GM18511 (cell line): ENCODE results near the gene AAR2.
A peak's percentile ranks its signal among the peaks of the same experiment; 100 is the strongest.

Source experiments
- ATAC-seq: cut with Tn5 transposase; IDR thresholded peaks from one replicate; pipeline ENCODE4 v1.9.1; 2021; ENCODE audit warnings: mild to moderate bottlenecking, moderate library complexity; ENCODE audit not compliant: unreplicated experiment

Gene AAR2, protein sequence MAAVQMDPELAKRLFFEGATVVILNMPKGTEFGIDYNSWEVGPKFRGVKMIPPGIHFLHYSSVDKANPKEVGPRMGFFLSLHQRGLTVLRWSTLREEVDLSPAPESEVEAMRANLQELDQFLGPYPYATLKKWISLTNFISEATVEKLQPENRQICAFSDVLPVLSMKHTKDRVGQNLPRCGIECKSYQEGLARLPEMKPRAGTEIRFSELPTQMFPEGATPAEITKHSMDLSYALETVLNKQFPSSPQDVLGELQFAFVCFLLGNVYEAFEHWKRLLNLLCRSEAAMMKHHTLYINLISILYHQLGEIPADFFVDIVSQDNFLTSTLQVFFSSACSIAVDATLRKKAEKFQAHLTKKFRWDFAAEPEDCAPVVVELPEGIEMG

GRCh38 chr20:36235892-36236785 lies at the start of gene AAR2:
Gene AAR2, plus strand, starts transcription at chr20:36236478. Its CDS starts 3,391 bp downstream, at chr20:36239869.
- peak; percentile 60 for ATAC-seq

- ATAC-seq: no peak
Measured at GRCh38 chr20:36193977-36194712, 42.1 kb upstream of the AAR2 start.

DNA sequence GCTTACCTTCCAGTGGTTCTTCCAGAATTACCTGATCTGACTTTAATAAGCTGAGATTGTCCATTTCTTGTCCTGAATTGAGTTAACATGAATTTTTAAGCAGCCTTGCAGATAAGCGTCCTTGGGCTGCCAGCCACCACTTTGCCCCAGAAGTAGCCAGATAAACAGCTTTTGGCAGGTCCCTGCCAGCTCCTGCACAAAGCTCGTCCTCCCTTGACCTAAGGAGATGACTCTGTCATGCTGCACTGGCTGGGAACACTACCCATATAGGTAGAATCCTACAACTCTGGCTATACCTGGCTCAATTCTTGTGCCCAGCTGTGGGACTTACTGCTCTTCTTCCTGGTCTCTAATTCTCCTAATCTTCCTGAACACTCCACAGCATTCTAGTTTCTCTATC lies 39.6 kb upstream of the AAR2 start:
- no peak for ATAC-seq

GRCh38 chr20:36197271-36197670 lies 39.0 kb upstream of the AAR2 start:
- no peak for ATAC-seq

DNA sequence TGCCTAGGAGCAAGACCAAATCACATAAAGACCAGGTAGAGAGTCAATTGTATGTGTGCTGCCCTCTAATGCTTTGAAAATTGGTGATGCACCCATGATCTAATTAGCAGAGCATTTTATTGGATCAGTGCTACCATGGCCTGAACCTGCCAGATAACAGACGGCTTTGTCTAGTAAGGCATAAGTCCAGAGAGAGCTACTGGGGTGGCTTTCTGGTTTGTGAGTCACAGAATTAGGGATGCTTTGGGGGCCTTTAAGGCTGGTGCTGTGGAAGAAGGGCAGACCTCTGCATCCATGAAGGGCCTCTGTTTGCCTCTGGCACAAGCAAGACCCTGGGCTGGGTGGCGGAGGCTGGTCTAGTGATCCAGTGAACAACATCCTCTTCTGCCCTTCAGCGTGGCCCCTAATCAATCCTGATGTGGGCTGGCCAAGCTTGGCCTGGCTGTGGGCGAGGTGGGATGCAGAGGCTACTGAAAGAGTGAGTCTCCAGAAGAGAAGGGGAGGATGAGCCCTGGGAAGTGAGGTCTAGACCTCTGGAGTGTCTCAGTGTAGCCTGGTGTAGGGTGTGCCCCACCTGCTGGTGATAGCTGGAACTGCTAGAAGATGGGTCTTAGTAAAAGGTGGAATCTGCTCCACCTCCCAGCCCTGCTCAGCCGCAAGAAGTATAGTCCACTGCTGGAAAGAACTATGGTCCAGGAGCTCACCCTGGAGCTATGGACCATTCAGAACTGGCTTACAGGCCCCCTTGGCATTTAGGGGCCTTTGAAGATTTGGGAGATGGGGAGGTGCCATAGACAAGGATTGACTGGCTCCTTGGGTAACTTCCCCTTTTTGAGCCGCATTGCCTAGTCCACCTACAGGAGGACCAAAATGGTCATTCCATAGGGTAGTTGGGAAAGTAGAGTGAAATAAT lies 36.7 kb upstream of the AAR2 start:
- no peak for ATAC-seq

- no peak for ATAC-seq
Measured at GRCh38 chr20:36200451-36200850, 35.8 kb upstream of the AAR2 start.

DNA sequence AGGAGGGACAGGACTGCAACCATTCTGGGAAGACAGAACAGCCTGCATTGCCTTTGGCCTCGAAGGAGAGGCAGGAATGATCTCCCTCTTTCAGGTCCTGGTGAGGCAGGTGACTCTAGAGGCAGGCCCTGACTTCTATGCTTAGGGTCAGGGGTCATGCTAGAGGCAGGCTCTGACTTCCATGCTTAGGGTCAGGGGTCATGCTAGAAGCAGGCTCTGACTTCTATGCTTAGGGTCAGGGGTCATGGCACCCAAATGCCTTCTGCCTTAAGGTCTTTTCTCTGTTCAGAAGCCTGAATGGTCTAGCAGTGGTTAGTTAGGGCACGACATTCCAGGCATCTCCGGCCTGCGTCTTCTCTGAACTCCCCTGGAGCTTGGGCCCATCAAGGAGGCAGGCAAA lies 35.1 kb upstream of the AAR2 start:
- ATAC-seq: no peak

GRCh38 chr20:36202891-36203338 lies 33.4 kb upstream of the AAR2 start:
- ATAC-seq: no peak

GRCh38 chr20:36203861-36204260 lies 32.4 kb upstream of the AAR2 start:
- no peak for ATAC-seq

DNA sequence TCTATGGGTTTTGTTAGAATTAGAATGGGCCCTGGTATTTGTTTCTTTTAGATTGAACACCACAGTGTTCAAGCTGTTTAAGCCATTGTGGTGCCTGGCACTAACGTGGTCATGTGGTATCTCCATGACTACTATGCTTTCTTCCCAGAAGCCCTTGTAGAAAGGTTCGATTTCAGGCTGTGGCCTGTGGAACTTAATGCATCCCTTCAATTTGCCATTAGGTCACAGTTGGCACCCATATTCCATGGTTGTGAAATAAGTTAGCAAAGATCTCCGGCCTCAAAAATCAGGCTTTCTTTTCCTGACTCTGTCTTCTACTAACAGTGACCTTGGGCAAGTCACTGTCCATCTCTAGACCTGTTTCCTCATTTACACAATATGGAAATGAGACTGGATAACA lies 31.3 kb upstream of the AAR2 start:
- ATAC-seq: no peak

- ATAC-seq: no peak
Measured at GRCh38 chr20:36206068-36206467, 30.2 kb upstream of the AAR2 start.

DNA sequence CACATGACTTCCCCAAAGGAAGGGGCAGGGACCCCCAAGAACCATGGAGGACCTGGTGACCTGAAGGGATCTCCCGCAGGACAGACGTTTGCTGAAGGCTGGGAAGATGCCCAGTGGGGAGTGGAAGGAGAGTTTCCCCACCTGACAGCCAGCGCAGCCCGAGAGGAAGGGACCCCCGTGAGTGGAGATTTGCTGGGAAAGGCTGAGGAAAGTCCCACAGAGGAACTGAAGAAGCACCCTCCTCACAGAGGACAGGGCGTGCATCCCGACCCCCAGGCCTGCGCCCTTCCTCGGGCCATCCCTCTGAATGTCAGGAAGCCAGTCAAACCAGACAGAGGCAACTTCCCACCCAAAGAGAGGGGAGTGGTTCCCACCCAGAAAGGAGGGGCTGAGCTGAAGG lies 29.6 kb upstream of the AAR2 start:
- ATAC-seq: no peak

DNA sequence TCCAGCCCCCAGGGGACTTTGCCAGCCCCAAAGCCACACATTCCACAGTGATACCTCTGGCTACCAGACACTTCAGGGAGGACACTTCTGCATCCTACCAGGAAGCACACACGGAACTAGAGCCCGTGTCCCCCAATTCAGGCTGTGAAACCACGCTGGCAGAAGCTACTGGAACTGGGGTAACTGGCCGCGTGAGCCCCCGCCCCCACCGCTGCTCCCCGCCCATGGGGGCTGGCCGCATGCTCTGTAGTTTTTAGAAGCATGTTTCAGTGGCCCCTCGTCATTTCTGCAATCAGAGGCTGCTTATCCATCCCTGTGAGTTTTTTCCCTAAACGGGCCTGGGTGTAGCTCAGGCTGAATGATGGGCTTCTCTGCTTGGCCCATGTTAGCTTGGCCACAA lies 28.7 kb upstream of the AAR2 start:
- ATAC-seq: no peak

GRCh38 chr20:36208257-36208656 lies 28.0 kb upstream of the AAR2 start:
- no peak for ATAC-seq

DNA sequence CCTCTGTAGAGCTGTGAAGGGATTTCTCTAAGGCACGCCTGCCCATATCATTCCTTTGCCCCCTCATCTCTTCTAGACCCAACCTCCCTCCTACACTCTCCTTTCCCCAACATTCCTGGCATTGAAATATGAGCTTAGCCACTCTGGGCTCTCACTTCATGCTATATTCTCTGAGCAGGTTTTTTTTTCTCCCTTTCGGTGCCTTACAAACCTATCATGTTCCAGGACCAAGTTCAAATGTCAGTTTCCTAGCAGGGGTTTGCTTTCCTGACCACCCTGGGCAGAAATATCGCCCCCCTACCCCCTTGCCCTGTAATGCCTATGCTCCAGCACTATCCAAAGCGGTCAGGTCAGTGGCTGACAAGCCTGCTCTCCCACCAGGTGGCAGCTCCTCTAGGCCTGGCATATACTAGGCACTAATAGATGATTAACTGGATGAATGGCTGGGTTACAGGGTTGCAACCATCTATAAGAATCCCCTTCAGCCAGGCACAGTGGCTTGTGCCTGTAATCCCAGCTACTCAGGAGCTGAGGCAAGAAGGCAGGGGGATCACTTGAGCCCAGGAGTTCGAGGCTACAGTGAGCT lies 25.7 kb upstream of the AAR2 start:
- ATAC-seq: no peak

GRCh38 chr20:36213362-36213761 lies 22.9 kb upstream of the AAR2 start:
- ATAC-seq: no peak

DNA sequence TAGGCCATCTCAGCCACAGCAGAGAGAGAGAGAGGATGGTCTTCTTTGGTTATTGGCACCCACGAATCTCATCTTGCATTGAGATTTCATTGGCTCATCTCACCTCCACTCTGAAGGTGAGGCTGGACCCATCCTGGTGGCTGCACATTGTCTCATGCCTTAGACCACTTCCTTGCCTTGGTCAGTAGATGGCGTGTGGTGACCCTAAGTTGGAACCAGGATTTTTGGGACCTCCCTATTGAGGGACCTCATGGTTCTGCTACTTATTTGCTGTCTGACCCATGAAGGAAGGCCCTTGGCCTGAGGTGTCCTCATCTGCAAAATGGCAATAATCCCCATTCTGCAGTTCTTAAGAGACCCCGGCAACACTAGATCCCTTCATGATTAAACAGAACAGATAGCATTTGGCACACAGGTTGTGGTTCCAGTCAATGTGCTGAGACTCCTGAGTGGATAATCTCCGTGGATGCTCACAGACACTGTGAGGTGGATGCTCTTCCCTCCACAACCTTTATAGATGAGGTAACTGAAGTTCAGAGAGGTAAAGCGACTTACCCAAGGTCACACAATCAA lies 21.5 kb upstream of the AAR2 start:
- no peak for ATAC-seq

- no peak for ATAC-seq
Measured at GRCh38 chr20:36215778-36216177, 20.5 kb upstream of the AAR2 start.

DNA sequence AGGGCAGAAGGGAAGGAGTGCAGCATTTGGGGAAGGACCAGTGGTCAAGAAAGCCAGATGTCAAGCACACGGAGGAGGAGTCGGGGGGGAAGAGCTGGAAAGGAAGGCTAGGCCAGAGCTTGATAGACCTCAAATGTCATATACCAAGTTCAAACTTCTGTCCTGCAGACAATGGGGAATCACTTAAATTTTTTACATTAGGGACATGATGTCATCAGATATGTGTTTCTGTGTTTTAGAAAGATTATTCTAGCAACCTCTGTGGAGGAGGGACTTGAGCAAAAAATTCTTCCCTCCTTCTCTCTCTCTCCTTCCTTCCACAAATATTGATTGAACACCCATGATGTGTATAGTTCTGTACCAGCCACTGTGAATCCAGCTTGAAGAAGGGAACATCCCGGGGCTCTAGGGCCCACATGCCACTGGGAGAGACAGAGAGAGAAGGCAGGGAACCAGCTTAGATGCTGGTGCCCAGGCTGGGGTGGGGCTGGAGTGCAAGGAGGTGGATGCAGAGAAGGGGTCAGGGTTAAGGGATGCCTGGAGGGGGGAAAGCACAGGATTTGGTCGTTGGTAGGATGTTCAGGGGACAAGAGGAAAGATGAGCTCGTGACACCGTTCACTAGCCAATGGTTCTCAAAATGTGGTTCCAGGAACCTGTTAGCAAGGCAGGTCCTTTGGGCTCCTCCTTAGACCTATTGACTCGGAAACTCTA lies 19.8 kb upstream of the AAR2 start:
- ATAC-seq: no peak
